Effector CD4-positive, alpha-beta T cell (primary cell): ENCODE data around the gene MDH1.
"Not testable (repeated sequence)": the region's sequence is repeated elsewhere in the genome, so short reads cannot be mapped to it uniquely, and the experiment has no call there.

Source experiments
- DNase-seq: peaks from one replicate; pipeline ENCODE4 v3.0.0-alpha.2; 2020

MDH1 gene

GRCh38 chr2:63589148-63589958 lies 590 bp downstream of the MDH1 start:
- DNase-seq = no peak

GRCh38 chr2:63590626-63591408 lies 2.1 kb downstream of the MDH1 start:
- DNase-seq = no peak

GRCh38 chr2:63591566-63592175 lies 2.9 kb downstream of the MDH1 start:
- DNase-seq = no peak

- no peak for DNase-seq
Observed at GRCh38 chr2:63594660-63595059, 5.9 kb downstream of the MDH1 start.

- DNase-seq = no peak
Observed at GRCh38 chr2:63596401-63596883, 7.7 kb downstream of the MDH1 start.

- DNase-seq = no peak
Observed at GRCh38 chr2:63598981-63599380, 10.2 kb downstream of the MDH1 start.

GRCh38 chr2:63600881-63601460 lies 12.2 kb downstream of the MDH1 start:
- no peak for DNase-seq

GRCh38 chr2:63604666-63605065 lies 15.9 kb downstream of the MDH1 start:
- no peak for DNase-seq

GRCh38 chr2:63608865-63609264 lies 20.1 kb downstream of the MDH1 start:
- DNase-seq = not testable (repeated sequence)

- DNase-seq = no peak
Observed at GRCh38 chr2:63610525-63610924, 21.8 kb downstream of the MDH1 start.

- no peak for DNase-seq
Observed at GRCh38 chr2:63613391-63613901, 24.7 kb downstream of the MDH1 start.

- no peak for DNase-seq
Observed at GRCh38 chr2:63614448-63614968, 25.7 kb downstream of the MDH1 start.

- DNase-seq = no peak
Observed at GRCh38 chr2:63614983-63615945, 26.5 kb downstream of the MDH1 start.

- no peak for DNase-seq
Observed at GRCh38 chr2:63617366-63617765, 28.6 kb downstream of the MDH1 start.

- DNase-seq = no peak
Observed at GRCh38 chr2:63619328-63619727, 30.6 kb downstream of the MDH1 start.

GRCh38 chr2:63622751-63623150 lies 34.0 kb downstream of the MDH1 start:
- DNase-seq = no peak

GRCh38 chr2:63623763-63624162 lies 35.0 kb downstream of the MDH1 start:
- DNase-seq = not testable (repeated sequence)

GRCh38 chr2:63627866-63628265 lies 39.1 kb downstream of the MDH1 start:
- DNase-seq = no peak

GRCh38 chr2:63628403-63628942 lies 39.7 kb downstream of the MDH1 start:
- no peak for DNase-seq

- no peak for DNase-seq
Observed at GRCh38 chr2:63631501-63631900, 42.7 kb downstream of the MDH1 start.

- no peak for DNase-seq
Observed at GRCh38 chr2:63632382-63632781, 43.6 kb downstream of the MDH1 start.
